NCI-H526 treated with DMSO at 0.1 percent for 48 hours (cell line): ENCODE results near the gene DDC.
"Not testable (repeated sequence)": the region's sequence is repeated elsewhere in the genome, so short reads cannot be mapped to it uniquely, and the experiment has no call there.

Experiments used
- DNase-seq: peaks from one replicate; lab custom pipeline; 2025; lab: John Stamatoyannopoulos, UW

Gene DDC

GRCh38 chr7:50588937-50589336, 23.7 kb upstream of the DDC start:
- no peak for DNase-seq

- no peak for DNase-seq
Observed at GRCh38 chr7:50587737-50588136, 22.5 kb upstream of the DDC start.

- no peak for DNase-seq
Observed at GRCh38 chr7:50584793-50585408, 19.7 kb upstream of the DDC start.

- no peak for DNase-seq
Observed at GRCh38 chr7:50584386-50584785, 19.2 kb upstream of the DDC start.

- DNase-seq: not testable (repeated sequence)
Observed at GRCh38 chr7:50583295-50583694, 18.1 kb upstream of the DDC start.

- DNase-seq: not testable (repeated sequence)
Observed at GRCh38 chr7:50582271-50582670, 17.1 kb upstream of the DDC start.

- not testable (repeated sequence) for DNase-seq
Observed at GRCh38 chr7:50580666-50581065, 15.5 kb upstream of the DDC start.

- no peak for DNase-seq
Observed at GRCh38 chr7:50580057-50580456, 14.9 kb upstream of the DDC start.

- not testable (repeated sequence) for DNase-seq
Observed at GRCh38 chr7:50578105-50578504, 12.9 kb upstream of the DDC start.

- DNase-seq: no peak
Observed at GRCh38 chr7:50577569-50577968, 12.4 kb upstream of the DDC start.

- DNase-seq: not testable (repeated sequence)
Observed at GRCh38 chr7:50576388-50576787, 11.2 kb upstream of the DDC start.

- DNase-seq: no peak
Observed at GRCh38 chr7:50567715-50568261, 2.6 kb upstream of the DDC start.

GRCh38 chr7:50565977-50566376, 772 bp upstream of the DDC start:
- DNase-seq: no peak

- no peak for DNase-seq
Observed at GRCh38 chr7:50565559-50565916, 333 bp upstream of the DDC start.

- DNase-seq: no peak
Observed at GRCh38 chr7:50564171-50564570, 1.0 kb downstream of the DDC start.

- no peak for DNase-seq
Observed at GRCh38 chr7:50562136-50562535, 3.1 kb downstream of the DDC start.

GRCh38 chr7:50560865-50561351, 4.3 kb downstream of the DDC start:
- no peak for DNase-seq

GRCh38 chr7:50559881-50560280, 5.3 kb downstream of the DDC start:
- DNase-seq: no peak

- DNase-seq: no peak
Observed at GRCh38 chr7:50558294-50559053, 6.7 kb downstream of the DDC start.

GRCh38 chr7:50557099-50557498, 8.1 kb downstream of the DDC start:
- DNase-seq: no peak

GRCh38 chr7:50556247-50556991, 8.8 kb downstream of the DDC start:
- DNase-seq: no peak

GRCh38 chr7:50555594-50556140, 9.5 kb downstream of the DDC start:
- no peak for DNase-seq
